ENCODE measurements around the gene APBB1.

Gene APBB1

GRCh38 chr11:6389905-6390717 lies 28.8 kb downstream of the APBB1 start, which contains the start of gene SMPD1:
Gene SMPD1, plus strand, starts transcription at chr11:6390474. Its CDS starts 125 bp downstream, at chr11:6390599.
- peak; percentile 97 for DNase-seq

GRCh38 chr11:6388748-6389147 lies 30.1 kb downstream of the APBB1 start:
- peak; percentile 64 for DNase-seq

- DNase-seq, result no peak
Observed at GRCh38 chr11:6387811-6388599, 30.9 kb downstream of the APBB1 start.

GRCh38 chr11:6385046-6385777 lies 33.7 kb downstream of the APBB1 start:
- no peak for DNase-seq

GRCh38 chr11:6378640-6378989 lies 40.3 kb downstream of the APBB1 start:
- DNase-seq, result no peak

DNA sequence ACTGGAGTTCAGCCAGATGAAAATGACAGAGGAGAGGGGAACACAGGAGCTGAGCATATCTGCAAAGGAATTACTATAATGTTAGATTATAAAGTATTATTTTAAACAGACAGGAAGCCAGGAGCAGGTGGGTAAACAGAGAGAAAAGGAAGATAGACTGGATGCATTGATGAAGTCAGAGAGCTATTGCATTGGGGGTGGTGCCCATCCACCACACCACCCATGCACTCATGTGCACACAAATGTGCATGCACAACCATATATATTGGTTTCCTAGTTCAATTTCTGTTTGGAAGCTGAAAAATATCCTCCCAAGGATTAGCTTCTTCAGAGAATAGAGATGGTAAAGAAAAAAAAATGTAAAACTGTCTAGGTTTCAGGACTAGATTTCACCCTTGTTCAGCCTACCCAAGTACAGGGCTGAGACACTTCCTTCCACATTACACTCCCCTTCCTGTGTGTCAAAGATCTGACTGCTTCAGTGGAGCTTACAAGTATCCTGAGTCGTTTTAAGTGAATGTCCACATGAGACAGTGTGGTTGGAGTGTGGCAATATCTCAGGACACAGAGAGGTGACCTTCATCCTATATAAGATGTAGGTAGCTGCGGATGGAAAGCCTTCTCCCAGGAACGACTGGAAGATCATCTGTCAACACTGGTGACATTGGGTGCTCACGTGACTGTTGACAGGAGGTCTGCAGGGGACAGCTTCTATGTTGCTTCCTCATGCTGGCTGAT lies 40.8 kb downstream of the APBB1 start:
- DNase-seq, result peak; percentile 46

DNA sequence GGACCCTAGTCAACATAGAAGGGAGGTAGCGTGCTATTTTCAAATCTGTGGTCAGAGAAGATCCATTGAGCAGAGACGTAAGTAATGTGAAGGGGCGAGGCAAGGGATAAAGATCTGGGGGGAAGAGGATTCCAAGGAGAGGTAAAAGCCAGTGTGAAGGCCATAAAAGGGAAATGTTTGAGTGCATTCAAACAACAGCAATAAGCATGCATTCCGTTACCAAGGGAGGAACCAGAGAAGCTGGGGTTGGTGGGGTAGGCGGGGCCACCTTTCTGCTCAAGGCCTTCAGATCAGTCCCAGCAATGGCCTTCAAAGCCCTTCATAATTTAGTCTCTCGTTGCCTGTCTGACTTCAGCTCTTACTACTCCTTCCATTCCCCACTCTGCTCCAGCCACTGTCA lies 47.1 kb downstream of the APBB1 start:
- DNase-seq, result peak; percentile 28

GRCh38 chr11:6365659-6366058 lies 53.2 kb downstream of the APBB1 start:
- no peak for DNase-seq

GRCh38 chr11:6362873-6363678 lies 55.8 kb downstream of the APBB1 start:
- DNase-seq, result peak; percentile 88

DNA sequence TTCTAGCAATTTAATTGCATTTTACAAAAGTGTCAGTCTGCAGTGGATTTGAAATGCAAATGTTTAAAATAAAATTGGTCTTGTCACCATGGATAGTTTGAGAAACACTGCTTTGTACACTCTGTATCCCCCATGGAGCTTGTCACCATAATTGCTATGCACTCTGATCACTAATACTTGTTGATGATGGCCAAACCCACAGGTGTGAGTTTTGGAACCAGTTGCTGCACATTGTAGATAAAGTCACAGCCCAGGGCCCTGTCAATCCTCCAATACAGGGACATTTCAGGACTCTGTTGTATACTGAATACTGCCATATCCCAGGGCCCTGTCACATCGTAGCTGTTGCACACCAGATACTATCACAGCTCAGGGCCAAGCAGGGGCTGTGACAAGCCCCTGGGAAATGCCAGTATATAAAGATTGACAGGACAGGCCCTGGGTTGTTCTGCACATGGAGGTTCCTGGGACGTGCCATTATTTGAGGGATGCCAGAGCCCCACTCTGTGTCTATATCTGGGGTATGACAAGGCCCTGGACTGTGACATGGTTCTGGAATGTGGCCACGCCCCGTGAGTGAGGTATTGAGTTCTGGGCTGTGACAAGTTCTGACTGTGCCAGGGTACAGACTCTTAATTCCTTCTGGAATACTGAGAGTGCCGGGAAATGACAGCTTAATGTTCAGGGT lies 56.6 kb downstream of the APBB1 start:
- no peak for DNase-seq

GRCh38 chr11:6360183-6360582 lies 58.7 kb downstream of the APBB1 start:
- no peak for DNase-seq

GRCh38 chr11:6357222-6357621 lies 61.7 kb downstream of the APBB1 start:
- DNase-seq, result peak; percentile 7

DNA sequence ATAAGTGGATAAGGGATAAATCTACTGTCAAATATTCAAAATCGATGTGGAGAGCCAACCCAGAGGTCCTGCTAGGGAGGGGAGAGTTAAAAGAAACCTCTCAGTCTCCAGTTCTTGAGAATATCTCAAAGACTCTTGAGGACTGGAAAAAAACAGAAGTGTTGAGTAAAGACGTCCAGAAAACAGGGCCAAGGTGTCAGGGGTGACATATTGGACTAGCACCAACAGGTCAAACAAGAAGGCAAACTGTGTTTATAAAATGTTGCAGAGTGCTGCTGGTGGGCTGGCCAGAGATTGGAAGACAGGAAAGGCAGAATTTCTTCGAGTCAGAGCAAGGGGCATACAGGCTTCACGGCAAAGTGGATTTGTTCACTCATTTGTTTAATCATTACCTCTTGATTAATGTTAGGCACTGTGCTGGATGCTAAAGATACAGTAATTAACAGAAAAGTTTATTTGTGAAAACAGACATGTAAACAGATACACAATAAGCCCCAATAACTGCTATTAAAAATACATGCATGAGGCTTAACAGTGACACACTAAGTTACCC lies 62.3 kb downstream of the APBB1 start:
- DNase-seq, result no peak

- DNase-seq, result no peak
Observed at GRCh38 chr11:6354651-6355485, 64.0 kb downstream of the APBB1 start.

DNA sequence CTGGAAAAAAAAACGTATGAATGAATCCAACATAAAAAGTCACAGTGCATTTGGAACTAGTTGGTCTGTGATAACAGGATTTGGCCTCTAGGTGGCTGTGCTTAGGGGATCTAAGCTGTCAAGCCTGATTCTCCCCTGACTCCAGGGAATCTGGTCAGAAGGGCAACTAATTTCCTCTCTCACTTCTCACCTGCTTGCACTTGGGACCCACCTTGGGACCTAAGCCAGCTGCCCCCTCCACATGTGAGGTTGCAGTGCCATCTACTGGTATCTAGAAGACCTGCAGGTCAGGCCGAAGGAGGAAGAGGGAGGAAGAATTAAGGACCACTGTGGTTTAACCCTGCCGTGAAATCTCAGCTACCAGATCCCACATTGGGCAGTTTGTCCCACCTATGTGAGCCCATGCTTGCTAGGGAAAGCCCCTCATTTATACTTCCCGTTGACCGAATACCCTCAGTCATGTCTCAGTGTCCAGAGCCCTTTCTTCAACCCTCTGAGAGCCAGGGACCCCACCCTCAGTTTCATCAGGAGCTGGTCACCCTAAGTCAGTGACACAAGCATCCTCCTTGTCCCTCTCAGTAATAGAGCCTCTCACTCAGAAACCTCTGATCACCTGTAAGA lies 65.4 kb downstream of the APBB1 start:
- peak; percentile 70 for DNase-seq

GRCh38 chr11:6351782-6352382 lies 67.0 kb downstream of the APBB1 start:
- no peak for DNase-seq

DNA sequence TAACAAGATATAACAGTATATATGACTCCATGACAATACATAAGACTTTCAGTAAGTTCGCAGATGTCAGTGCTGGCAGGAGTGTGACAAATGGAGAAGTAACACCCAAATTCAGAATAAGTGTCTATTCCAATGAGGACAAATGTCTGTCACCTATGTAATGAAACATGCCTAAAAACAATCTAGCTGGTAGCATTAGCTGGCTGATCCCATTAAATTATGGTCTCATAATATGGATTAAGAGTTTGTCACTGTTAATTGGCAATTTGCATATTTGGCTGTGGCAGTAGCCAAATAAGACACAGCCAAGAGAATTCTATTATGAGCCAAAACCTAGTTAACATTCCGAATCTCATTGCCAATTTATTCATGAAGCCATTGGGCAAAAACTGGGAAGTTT lies 68.4 kb downstream of the APBB1 start:
- no peak for DNase-seq

DNA sequence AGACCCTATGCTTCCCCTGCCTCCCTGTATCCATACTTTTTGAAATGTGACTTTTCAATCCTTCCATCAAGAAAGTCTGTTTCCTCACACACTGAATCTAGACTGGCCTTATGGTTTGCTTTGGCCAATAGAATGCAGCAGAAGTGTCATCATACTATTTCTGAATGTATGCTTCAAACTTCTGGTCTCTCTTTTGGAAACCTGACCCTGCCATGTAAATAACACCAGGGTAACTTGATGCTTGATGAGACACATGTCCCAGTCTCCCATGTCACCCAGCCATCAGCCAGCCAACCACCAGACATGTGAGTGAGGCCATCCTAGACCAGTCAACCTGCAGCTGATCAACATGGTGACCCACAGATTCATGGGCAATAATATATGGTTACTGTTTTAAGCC lies 68.9 kb downstream of the APBB1 start:
- DNase-seq, result no peak

DNA sequence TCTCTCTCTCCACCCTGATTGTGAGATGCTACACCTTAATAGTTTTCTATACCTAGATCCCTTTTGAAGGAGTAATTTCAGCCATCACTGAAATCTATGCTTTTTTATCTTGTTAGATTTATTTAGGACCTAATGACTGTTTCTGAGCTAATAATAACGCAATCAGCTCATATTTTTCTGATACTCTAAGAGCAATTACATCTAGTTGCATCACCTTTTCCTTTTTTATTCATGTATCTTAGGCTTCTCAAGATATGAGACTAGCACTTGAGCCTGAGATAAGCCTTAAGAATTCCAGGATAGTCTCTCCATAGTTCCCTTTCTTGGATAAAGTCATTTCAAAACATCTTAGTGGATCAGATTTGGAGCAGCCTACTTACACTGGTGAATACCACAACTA lies 73.5 kb downstream of the APBB1 start:
- no peak for DNase-seq

Data from hematopoietic multipotent progenitor cell treated with erythropoietin and hydrocortisone succinate and interleukin-3 and kit ligand, for 4 days (in vitro differentiated cells).